NCI-H2196 (cell line): ENCODE data around the gene BANP.
"Not testable (repeated sequence)": the region's sequence is repeated elsewhere in the genome, so short reads cannot be mapped to it uniquely, and the experiment has no call there.

Experiments
- DNase-seq: peaks from one replicate; lab custom pipeline; 2025; ENCODE audit not compliant: unreplicated experiment; lab: John Stamatoyannopoulos, UW

The BANP gene

GRCh38 chr16:88026964-88027938, 76.0 kb downstream of the BANP start:
- DNase-seq, result no peak

GRCh38 chr16:88028177-88028930, 77.1 kb downstream of the BANP start:
- not testable (repeated sequence) for DNase-seq

- no peak for DNase-seq
Observed at GRCh38 chr16:88030498-88030897, 79.3 kb downstream of the BANP start.

GRCh38 chr16:88030961-88031360, 79.7 kb downstream of the BANP start:
- not testable (repeated sequence) for DNase-seq

- DNase-seq, result not testable (repeated sequence)
Observed at GRCh38 chr16:88033003-88033740, 81.9 kb downstream of the BANP start.

GRCh38 chr16:88034770-88035169, 83.5 kb downstream of the BANP start:
- DNase-seq, result no peak

- DNase-seq, result no peak
Observed at GRCh38 chr16:88035292-88035691, 84.1 kb downstream of the BANP start.

- not testable (repeated sequence) for DNase-seq
Observed at GRCh38 chr16:88035884-88036639, 84.8 kb downstream of the BANP start.

GRCh38 chr16:88036640-88036996, 85.4 kb downstream of the BANP start:
- DNase-seq, result not testable (repeated sequence)

- not testable (repeated sequence) for DNase-seq
Observed at GRCh38 chr16:88037359-88037758, 86.1 kb downstream of the BANP start.

GRCh38 chr16:88037876-88038525, 86.8 kb downstream of the BANP start:
- DNase-seq, result not testable (repeated sequence)

- not testable (repeated sequence) for DNase-seq
Observed at GRCh38 chr16:88038526-88038908, 87.3 kb downstream of the BANP start.

GRCh38 chr16:88039591-88039990, 88.4 kb downstream of the BANP start:
- no peak for DNase-seq

- not testable (repeated sequence) for DNase-seq
Observed at GRCh38 chr16:88040196-88040876, 89.1 kb downstream of the BANP start.

- not testable (repeated sequence) for DNase-seq
Observed at GRCh38 chr16:88040877-88041244, 89.6 kb downstream of the BANP start.

- not testable (repeated sequence) for DNase-seq
Observed at GRCh38 chr16:88041506-88041905, 90.3 kb downstream of the BANP start.

- DNase-seq, result not testable (repeated sequence)
Observed at GRCh38 chr16:88041986-88042562, 90.8 kb downstream of the BANP start.

- not testable (repeated sequence) for DNase-seq
Observed at GRCh38 chr16:88043208-88043910, 92.1 kb downstream of the BANP start.
